GM12878 (cell line): ENCODE measurements around the gene COA4. TPM values are rescaled to one million over a fixed set of nuclear protein-coding genes. Genes with fewer than 3 reads are reported as not detected.

Source experiments
- ATAC-seq: fragments of 200-7000 bp; cut with Tn5 transposase; 3 replicates; pipeline ENCODE4 v1.9.1; 2020; ENCODE audit warnings: mild to moderate bottlenecking, moderate library complexity
- BruUV-seq: library from RNA; stranded (reverse); fragments of 400-500 nt; replicated peaks from 2 replicates; lab custom pipeline; 2021; lab: Mats Ljungman, UMichigan
- CTCF ChIA-PET: fragments of 300-600 bp; sonication (Branson Sonifier 250); formaldehyde crosslinking; extraction: SDS; loops from one replicate; lab custom pipeline; 2021; ENCODE audit warnings: inconsistent platforms; lab: Yijun Ruan, JAX
- POLR2A ChIA-PET: fragments of 350-600 bp; formaldehyde crosslinking; extraction: SDS; loops from one replicate; lab custom pipeline; 2021; ENCODE audit warnings: inconsistent platforms; lab: Charles Lee
- RAD21 ChIA-PET: fragments of 300-600 bp; sonication (Branson Sonifier 250); formaldehyde crosslinking; loops from one replicate; lab custom pipeline; 2023; ENCODE audit warnings: antibody characterized with exemption; ENCODE audit not compliant: unreplicated experiment; lab: Charles Lee
- SMC1A ChIA-PET: fragments of 300-600 bp; sonication (Branson Sonifier 250); formaldehyde crosslinking; loops from one replicate; lab custom pipeline; 2023; ENCODE audit not compliant: unreplicated experiment, uncharacterized antibody; lab: Charles Lee
- DNase-seq: peaks from one replicate; pipeline ENCODE4 v3.0.0-alpha.2; 2011; ENCODE audit warnings: low read depth, low spot score
- FAIRE-seq: peaks from 3 replicates; lab custom pipeline; 2011; peaks lifted over from hg19 to GRCh38; lab: Jason Lieb, UNC
- H2AFZ ChIP-seq: 2 replicates; pipeline ENCODE4 v1.6.0; 2011; ENCODE audit warnings: low read depth, low read length, control low read depth; ENCODE audit not compliant: control insufficient read depth
- H3K27ac ChIP-seq: 2 replicates; pipeline ENCODE4 v1.5.1; 2011; ENCODE audit warnings: control low read depth; ENCODE audit not compliant: control insufficient read depth, insufficient read depth
- H3K27me3 ChIP-seq, 2 experiments: replicated peaks in 1 of 2; 2 replicates each; pipeline versions ENCODE4 v1.6.0 to v1.6.1; 2011; ENCODE audit warnings: low read length in 1 of 2; ENCODE audit not compliant: control insufficient read depth in 2 of 2, insufficient read depth in 2 of 2
- H3K36me3 ChIP-seq, 2 experiments: 2 replicates each; pipeline ENCODE4 v1.5.1; 2011; ENCODE audit warnings: low read length in 1 of 2; ENCODE audit not compliant: control insufficient read depth in 2 of 2, insufficient read depth in 2 of 2
- H3K4me1 ChIP-seq: 2 replicates; pipeline ENCODE4 v1.6.1; 2011; ENCODE audit warnings: mild to moderate bottlenecking, low read length, moderate library complexity, mixed read lengths; ENCODE audit not compliant: control insufficient read depth, insufficient read depth
- H3K4me2 ChIP-seq: 2 replicates; pipeline ENCODE4 v1.6.0; 2011; ENCODE audit warnings: control low read depth; ENCODE audit not compliant: control insufficient read depth, insufficient read depth
- H3K4me3 ChIP-seq: fragments of 200-600 bp; sonication (generic); 2 replicates; pipeline ENCODE4 v1.5.1; 2016
- H3K79me2 ChIP-seq: 2 replicates; pipeline ENCODE4 v1.6.0; 2011; ENCODE audit warnings: low read length; ENCODE audit not compliant: control insufficient read depth, insufficient read depth
- H3K9ac ChIP-seq: 2 replicates; pipeline ENCODE4 v1.8.0; 2011; ENCODE audit warnings: low read length, control low read depth, mixed read lengths; ENCODE audit not compliant: control insufficient read depth, insufficient read depth
- H3K9me3 ChIP-seq: replicated peaks from 3 replicates; pipeline ENCODE4 v1.5.1; 2011; ENCODE audit warnings: mild to moderate bottlenecking, low read length; ENCODE audit not compliant: control insufficient read depth, insufficient read depth
- H4K20me1 ChIP-seq: 2 replicates; pipeline ENCODE4 v1.6.0; 2011; ENCODE audit not compliant: control insufficient read depth, insufficient read depth
- BHLHE40 ChIP-seq, 2 experiments: fragments of 450-650 bp in 1 of 2; IDR thresholded peaks; 2 replicates each; pipeline ENCODE4 v1.6.1; 2011 to 2017; ENCODE audit warnings: low read depth in 2 of 2, borderline replicate concordance in 1 of 2, improper control_type of control experiment in 1 of 2, low read length in 1 of 2, mild to moderate bottlenecking in 1 of 2
- MYB ChIP-seq: fragments of 150-350 bp; IDR thresholded peaks from 2 replicates; pipeline ENCODE4 v1.6.1; 2014; ENCODE audit warnings: mild to moderate bottlenecking, low read depth, low read length, borderline replicate concordance
- NBN ChIP-seq: fragments of 450-650 bp; IDR thresholded peaks from 2 replicates; pipeline ENCODE4 v1.6.1; 2016
- POLR2A ChIP-seq: IDR thresholded peaks from 2 replicates; pipeline ENCODE4 v1.6.1; 2011; ENCODE audit warnings: low read depth, mild to moderate bottlenecking, low read length
- SIN3A ChIP-seq: IDR thresholded peaks from 2 replicates; pipeline ENCODE4 v1.6.1; 2012; ENCODE audit warnings: low read depth, low read length, improper control_type of control experiment
- SPI1 ChIP-seq: IDR thresholded peaks from 2 replicates; pipeline ENCODE4 v1.6.1; 2011; ENCODE audit warnings: low read depth, mild to moderate bottlenecking, low read length, moderate library complexity, borderline replicate concordance; ENCODE audit not compliant: insufficient read depth
- TAF1 ChIP-seq: IDR thresholded peaks from 2 replicates; pipeline ENCODE4 v1.6.1; 2011; ENCODE audit warnings: mild to moderate bottlenecking, low read depth, low read length, borderline replicate concordance
- TBL1XR1 ChIP-seq: IDR thresholded peaks from 2 replicates; pipeline ENCODE4 v1.6.1; 2012; ENCODE audit warnings: low read depth, low read length, improper control_type of control experiment
- TCF7 ChIP-seq: IDR thresholded peaks from 2 replicates; pipeline ENCODE4 v1.6.1; 2014; ENCODE audit warnings: antibody characterized with exemption, borderline replicate concordance
- WGBS: methylation state at CpG from one replicate; pipeline ENCODE4 v1.1.6; 2016; ENCODE audit warnings: low lambda C conversion rate; ENCODE audit not compliant: insufficient replicate concordance, insufficient coverage; ENCODE audit errors: missing lambda C conversion rate; 5-methylcytosine and 5-hydroxymethylcytosine counted together
- in situ Hi-C: fragments of 300-500 bp; cut with MboI; formaldehyde crosslinking; loops from 9 replicates; pipeline ENCODE4 v1.14.3; 2018; ENCODE audit warnings: mixed read lengths
- intact Hi-C: fragments of 100-400 bp; cut with micrococcal nuclease; formaldehyde crosslinking; loops from one replicate; pipeline ENCODE4 v1.14.2; 2022; ENCODE audit not compliant: unreplicated experiment
- polyA plus RNA-seq, 11 experiments: library from polyadenylated mRNA; depleted of rRNA in 4 of 11; unstranded in 6 of 11; stranded (reverse) in 5 of 11; fragments of >200 nt; fragmentation: Nextera tagmentation in 4 of 11; fragmentation: Illumina TruSeq in 1 of 11; extraction: Ambion mirVana in 4 of 11; extraction: Trizol in 1 of 11; gene quantifications; 1 replicate in 1 of 11; 2 replicates in 10 of 11; pipeline versions ENCODE4 v1.2.1 to v1.2.3, GENCODE V29; 2011 to 2016; ENCODE audit warnings: inconsistent platforms in 2 of 11, missing spikeins in 2 of 11, low read depth in 1 of 11
- total RNA-seq, 4 experiments: library from RNA; depleted of rRNA in 3 of 4; stranded (reverse); fragments of >200 nt in 3 of 4; fragmentation: Illumina TruSeq in 1 of 4; extraction: Trizol in 1 of 4; gene quantifications; 2 replicates each; pipeline versions ENCODE4 v1.2.1 to v1.2.3, GENCODE V29; 2013 to 2021
- TF ChIP-seq, protein P1 (sequence below): fragments of 450-650 bp; IDR thresholded peaks from 2 replicates; pipeline ENCODE4 v1.6.1; 2017; ENCODE audit warnings: borderline replicate concordance
- TF ChIP-seq, protein P2 (sequence below): fragments of 450-650 bp; IDR thresholded peaks from 2 replicates; pipeline ENCODE4 v1.6.1; 2016; ENCODE audit warnings: mild to moderate bottlenecking
- TF ChIP-seq, protein P3 (sequence below): IDR thresholded peaks from 2 replicates; pipeline ENCODE4 v1.6.1; 2011; ENCODE audit warnings: mild to moderate bottlenecking, low read depth, low read length, moderate library complexity; ENCODE audit not compliant: insufficient replicate concordance
- TF ChIP-seq, protein P4 (sequence below): IDR thresholded peaks from 2 replicates; pipeline ENCODE4 v1.6.1; 2012; ENCODE audit warnings: low read depth, low read length, improper control_type of control experiment
- TF ChIP-seq, protein P5 (sequence below): IDR thresholded peaks from 2 replicates; pipeline ENCODE4 v1.6.1; 2012; ENCODE audit warnings: low read depth, low read length, improper control_type of control experiment
- TF ChIP-seq, protein P6 (sequence below): IDR thresholded peaks from 2 replicates; pipeline ENCODE4 v1.6.1; 2011; ENCODE audit warnings: low read depth, low read length, improper control_type of control experiment, borderline replicate concordance
- TF ChIP-seq, protein P7 (sequence below): fragments of 450-650 bp; IDR thresholded peaks from 2 replicates; pipeline ENCODE4 v1.6.1; 2016; ENCODE audit warnings: mild to moderate bottlenecking

COA4 gene
- total and polyA plus RNA-seq, 10 of the 15 experiments (the other 5 are each of a cell fraction or from before 2014, with no cell fraction given), result 84.8 to 180 (median 104) TPM

DNA sequence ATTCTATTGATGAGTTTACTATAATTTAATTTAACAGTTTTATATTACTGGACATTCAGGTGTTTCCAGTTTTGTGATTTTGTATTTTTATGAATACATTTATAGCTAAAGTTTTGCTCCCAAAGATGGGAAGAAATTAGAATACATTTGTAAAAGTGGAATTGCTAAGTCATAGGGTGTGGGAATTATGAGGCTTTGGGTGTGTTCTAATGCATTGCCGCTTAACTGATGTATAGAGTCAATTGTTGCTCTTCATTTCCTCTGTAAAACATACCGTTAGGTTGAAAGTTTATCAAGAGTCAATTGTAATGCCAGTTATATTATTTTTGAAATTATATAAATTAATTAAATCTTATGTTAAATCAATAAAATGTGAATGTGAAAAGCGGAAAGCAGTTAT, 16.4 kb upstream of the COA4 start (continued):
- TF ChIP-seq, protein P1, sequence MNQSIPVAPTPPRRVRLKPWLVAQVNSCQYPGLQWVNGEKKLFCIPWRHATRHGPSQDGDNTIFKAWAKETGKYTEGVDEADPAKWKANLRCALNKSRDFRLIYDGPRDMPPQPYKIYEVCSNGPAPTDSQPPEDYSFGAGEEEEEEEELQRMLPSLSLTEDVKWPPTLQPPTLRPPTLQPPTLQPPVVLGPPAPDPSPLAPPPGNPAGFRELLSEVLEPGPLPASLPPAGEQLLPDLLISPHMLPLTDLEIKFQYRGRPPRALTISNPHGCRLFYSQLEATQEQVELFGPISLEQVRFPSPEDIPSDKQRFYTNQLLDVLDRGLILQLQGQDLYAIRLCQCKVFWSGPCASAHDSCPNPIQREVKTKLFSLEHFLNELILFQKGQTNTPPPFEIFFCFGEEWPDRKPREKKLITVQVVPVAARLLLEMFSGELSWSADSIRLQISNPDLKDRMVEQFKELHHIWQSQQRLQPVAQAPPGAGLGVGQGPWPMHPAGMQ, result no peak

DNA sequence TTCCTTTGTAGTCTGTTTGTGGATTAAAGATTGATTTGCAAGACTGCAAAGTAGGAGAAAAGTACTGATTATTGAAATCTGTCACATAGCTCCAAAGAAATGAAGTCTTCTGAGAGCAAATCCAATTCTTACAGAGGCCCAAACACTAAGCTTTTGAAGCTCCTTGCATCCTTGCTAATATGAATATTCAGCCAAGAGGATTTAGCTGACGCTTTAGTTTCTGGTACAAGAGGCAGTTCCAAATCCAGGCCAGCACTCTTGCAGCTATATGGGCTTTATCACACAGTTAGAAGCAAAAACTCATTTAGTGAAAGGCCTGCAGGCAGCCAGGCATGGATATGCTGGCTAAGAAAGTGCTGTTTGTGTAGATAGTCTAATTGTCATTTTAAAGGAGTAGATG, 12.9 kb upstream of the COA4 start:
- Histone ChIP-seq H2AFZ (no peak overlapping the region), H3K27ac (no peak overlapping the region), H3K27me3 (no peaks in the 10 kb centered on the region), H3K79me2 (no peaks in the 10 kb centered on the region), H3K4me3 (no peak overlapping the region), H3K36me3 (no peaks in the 10 kb centered on the region; a peak in 2 of 4 replicates), H3K4me1 (no peaks in the 10 kb centered on the region), H3K9ac (no peak overlapping the region), H3K9me3 (no peaks in the 10 kb centered on the region), H3K4me2 (no peak overlapping the region), H4K20me1 (no peaks in the 10 kb centered on the region)
- intact Hi-C loops, result no loop called here
- BruUV-seq, result no TSS peak
- FAIRE-seq, result no peak
- ChIA-PET SMC1A (interaction anchor here (0.5 to 0.6 kb wide), 2 partner anchors 16 to 305 kb away, joined by 3 read pairs; no protein-coding TSS in a partner anchor), RAD21 (no interaction called here), POLR2A (interaction anchor here (0.5 kb wide), 1 partner anchor 10 kb away, joined by 3 read pairs; no protein-coding TSS in a partner anchor), CTCF (no interaction called here)
- 54% methylated on average over 1 of the region's 1 CpG for WGBS
- ATAC-seq, result no peak
- in situ Hi-C loops, result no loop called here
- DNase-seq, result no peak
- TF ChIP-seq, protein P2, sequence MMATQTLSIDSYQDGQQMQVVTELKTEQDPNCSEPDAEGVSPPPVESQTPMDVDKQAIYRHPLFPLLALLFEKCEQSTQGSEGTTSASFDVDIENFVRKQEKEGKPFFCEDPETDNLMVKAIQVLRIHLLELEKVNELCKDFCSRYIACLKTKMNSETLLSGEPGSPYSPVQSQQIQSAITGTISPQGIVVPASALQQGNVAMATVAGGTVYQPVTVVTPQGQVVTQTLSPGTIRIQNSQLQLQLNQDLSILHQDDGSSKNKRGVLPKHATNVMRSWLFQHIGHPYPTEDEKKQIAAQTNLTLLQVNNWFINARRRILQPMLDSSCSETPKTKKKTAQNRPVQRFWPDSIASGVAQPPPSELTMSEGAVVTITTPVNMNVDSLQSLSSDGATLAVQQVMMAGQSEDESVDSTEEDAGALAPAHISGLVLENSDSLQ, result no peak
- TF ChIP-seq SPI1 (no peak), TAF1 (no peak), MYB (no peak), POLR2A (no peak), BHLHE40 (IDR thresholded peaks at IDR 0.05; ENCODE audit: borderline replicate concordance in 1 of 2, low read depth in 2 of 2, low read length in 1 of 2) (no peak), SIN3A (no peak), TCF7 (no peak), TBL1XR1 (no peak), NBN (no peak)
- TF ChIP-seq, protein P3, sequence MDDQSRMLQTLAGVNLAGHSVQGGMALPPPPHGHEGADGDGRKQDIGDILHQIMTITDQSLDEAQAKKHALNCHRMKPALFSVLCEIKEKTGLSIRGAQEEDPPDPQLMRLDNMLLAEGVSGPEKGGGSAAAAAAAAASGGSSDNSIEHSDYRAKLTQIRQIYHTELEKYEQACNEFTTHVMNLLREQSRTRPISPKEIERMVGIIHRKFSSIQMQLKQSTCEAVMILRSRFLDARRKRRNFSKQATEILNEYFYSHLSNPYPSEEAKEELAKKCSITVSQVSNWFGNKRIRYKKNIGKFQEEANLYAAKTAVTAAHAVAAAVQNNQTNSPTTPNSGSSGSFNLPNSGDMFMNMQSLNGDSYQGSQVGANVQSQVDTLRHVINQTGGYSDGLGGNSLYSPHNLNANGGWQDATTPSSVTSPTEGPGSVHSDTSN, result no peak
- TF ChIP-seq, protein P4, sequence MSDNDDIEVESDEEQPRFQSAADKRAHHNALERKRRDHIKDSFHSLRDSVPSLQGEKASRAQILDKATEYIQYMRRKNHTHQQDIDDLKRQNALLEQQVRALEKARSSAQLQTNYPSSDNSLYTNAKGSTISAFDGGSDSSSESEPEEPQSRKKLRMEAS, result no peak
- TF ChIP-seq, protein P5, sequence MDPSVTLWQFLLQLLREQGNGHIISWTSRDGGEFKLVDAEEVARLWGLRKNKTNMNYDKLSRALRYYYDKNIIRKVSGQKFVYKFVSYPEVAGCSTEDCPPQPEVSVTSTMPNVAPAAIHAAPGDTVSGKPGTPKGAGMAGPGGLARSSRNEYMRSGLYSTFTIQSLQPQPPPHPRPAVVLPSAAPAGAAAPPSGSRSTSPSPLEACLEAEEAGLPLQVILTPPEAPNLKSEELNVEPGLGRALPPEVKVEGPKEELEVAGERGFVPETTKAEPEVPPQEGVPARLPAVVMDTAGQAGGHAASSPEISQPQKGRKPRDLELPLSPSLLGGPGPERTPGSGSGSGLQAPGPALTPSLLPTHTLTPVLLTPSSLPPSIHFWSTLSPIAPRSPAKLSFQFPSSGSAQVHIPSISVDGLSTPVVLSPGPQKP, result no peak
- TF ChIP-seq, protein P6, sequence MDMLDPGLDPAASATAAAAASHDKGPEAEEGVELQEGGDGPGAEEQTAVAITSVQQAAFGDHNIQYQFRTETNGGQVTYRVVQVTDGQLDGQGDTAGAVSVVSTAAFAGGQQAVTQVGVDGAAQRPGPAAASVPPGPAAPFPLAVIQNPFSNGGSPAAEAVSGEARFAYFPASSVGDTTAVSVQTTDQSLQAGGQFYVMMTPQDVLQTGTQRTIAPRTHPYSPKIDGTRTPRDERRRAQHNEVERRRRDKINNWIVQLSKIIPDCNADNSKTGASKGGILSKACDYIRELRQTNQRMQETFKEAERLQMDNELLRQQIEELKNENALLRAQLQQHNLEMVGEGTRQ, result no peak
- TF ChIP-seq, protein P7, sequence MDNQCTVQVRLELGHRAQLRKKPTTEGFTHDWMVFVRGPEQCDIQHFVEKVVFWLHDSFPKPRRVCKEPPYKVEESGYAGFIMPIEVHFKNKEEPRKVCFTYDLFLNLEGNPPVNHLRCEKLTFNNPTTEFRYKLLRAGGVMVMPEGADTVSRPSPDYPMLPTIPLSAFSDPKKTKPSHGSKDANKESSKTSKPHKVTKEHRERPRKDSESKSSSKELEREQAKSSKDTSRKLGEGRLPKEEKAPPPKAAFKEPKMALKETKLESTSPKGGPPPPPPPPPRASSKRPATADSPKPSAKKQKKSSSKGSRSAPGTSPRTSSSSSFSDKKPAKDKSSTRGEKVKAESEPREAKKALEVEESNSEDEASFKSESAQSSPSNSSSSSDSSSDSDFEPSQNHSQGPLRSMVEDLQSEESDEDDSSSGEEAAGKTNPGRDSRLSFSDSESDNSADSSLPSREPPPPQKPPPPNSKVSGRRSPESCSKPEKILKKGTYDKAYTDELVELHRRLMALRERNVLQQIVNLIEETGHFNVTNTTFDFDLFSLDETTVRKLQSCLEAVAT, result no peak
